GM18868 (cell line): ENCODE data around the gene ESYT3.
A peak's percentile ranks its signal among the peaks of the same experiment; 100 is the strongest.
"Not testable (repeated sequence)": the region's sequence is repeated elsewhere in the genome, so short reads cannot be mapped to it uniquely, and the experiment has no call there.

ENCODE experiments used
- ATAC-seq: cut with Tn5 transposase; IDR thresholded peaks from one replicate; pipeline ENCODE4 v1.9.1; 2021; ENCODE audit warnings: mild to moderate bottlenecking, moderate library complexity; ENCODE audit not compliant: unreplicated experiment

The ESYT3 gene

DNA sequence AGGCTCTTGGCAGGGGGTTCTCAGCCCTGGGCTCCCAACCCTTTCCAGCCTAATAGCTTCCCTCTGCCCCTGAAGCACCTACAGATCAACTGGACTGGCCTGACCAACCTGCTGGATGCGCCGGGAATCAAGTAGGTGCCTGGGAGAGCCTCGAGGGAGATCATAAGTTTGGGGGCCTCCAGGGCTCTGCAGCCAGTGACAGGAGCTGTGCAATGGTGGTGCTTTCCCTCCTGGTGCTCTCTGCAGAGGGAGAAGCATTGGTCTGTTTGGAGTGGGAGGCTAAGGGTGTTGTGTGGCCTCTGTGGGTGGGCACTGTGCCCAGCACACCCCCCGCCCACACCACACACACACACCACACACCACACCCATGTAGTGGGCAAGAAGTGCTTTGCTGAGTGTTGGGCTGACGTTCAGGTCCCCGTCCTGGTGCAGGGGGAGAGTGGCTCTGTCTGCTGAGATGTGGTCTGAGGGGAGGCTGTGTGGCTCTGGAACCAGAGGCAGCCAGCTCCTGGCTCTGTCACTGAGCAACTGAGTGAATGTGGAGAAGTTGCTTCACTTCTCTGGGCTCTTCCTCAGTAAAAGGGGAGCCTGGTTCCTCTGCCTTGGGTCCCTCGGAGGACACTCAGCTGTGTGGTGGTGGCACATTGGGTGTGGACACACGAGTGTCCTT lies 26.3 kb downstream of the ESYT3 start:
- no peak for ATAC-seq

DNA sequence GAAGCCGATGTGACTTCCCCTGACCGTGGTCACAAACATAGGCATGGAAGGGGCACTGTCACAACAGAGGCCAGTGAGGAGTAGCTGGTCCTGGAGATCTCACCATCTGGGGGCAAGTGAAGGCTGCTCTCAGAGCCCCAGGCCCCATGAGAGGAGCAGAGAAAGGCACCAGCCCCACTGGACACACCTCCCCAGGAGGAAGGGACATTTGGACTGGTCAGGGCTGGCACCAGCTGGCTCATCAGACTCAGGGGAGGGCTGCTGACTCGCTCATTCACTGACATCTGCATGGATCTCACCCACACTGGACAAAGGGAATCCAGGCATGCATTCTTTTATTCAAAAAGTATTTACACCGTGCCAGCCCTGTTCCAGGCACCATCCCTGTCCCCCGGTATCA lies 26.8 kb downstream of the ESYT3 start:
- no peak for ATAC-seq

DNA sequence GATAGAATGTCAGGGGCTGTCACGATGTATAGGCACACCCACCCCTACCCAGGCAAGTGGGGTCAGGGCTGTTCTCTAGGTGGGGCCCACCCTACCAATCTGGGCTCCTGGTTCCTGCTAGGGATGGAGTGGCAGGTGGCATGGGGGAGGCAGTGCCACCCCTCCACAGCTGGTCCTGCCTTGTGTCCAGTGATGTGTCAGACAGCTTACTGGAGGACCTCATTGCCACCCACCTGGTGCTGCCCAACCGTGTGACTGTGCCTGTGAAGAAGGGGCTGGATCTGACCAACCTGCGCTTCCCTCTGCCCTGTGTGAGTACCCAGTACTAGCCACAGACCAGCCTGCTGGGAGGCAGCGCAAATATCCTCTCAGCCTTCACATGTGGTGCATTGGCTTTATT lies 27.5 kb downstream of the ESYT3 start:
- ATAC-seq: no peak

DNA sequence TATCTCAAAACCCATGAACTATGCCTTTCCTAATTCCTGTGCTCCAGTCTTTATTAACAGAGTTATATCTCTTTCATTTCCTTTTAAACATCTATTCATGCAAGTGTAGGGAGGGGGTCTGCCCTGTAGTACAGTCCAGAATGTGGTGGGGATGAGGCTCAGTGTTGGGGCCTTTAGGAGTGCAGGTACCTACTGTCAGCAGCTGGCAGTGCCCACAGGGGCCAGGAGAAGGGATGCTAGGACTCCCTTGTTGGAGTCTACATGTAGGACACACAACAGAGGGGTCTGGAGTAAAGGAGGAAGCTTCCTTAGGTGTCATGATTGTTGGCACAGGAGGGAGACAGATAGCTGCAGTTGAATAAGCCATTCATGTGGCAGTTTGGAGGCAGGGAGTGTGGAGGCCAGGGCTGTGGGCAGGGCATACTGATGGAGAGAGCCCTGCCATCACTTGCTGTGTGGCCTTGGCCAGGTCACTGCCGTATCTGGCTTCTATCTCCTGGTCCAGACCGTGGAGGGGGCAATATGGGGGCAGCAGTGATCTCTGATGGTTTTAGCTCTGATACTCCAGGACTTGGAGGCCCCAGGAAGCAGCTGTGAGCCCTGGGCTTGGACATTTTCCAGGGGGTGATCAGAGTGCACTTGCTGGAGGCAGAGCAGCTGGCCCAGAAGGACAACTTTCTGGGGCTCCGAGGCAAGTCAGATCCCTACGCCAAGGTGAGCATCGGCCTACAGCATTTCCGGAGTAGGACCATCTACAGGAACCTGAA lies 29.5 kb downstream of the ESYT3 start:
- no peak for ATAC-seq

DNA sequence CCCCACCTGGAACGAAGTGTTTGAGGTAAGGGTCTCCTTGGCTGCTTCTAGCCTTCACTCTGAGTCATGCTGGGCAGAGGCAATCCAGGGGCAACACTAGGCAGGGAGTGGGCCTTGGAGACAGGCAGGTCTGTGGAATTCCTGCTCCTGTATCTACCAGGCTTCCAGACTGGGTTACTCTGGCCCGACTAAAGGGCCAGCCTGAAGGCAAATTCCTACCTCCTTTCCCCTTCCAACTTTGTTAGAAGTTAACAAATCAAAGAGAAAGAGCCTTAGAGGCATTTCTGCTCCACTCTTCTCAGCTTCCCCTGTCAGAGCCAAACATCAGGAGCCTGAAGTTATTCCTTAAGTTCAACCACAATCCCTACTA lies 30.1 kb downstream of the ESYT3 start:
- ATAC-seq: no peak

DNA sequence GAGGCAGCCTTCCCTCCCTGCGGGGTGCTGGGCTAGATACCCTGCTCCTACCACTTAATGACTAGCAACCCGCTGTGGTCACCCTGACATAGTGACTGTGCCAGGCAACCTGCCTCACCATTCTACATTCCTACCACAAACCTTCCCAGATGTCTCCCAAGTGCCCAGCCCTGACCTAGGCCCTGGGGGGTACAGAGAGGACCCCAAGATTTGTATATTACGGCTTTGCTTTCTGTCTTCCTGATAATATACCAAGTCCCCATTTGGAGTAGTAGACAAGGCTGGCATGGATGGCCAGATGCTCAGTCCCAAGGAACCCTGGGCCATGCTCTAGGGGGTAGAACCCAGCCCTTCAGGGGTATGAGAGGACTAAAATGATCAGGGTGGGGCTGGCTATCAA lies 31.0 kb downstream of the ESYT3 start:
- no peak for ATAC-seq

DNA sequence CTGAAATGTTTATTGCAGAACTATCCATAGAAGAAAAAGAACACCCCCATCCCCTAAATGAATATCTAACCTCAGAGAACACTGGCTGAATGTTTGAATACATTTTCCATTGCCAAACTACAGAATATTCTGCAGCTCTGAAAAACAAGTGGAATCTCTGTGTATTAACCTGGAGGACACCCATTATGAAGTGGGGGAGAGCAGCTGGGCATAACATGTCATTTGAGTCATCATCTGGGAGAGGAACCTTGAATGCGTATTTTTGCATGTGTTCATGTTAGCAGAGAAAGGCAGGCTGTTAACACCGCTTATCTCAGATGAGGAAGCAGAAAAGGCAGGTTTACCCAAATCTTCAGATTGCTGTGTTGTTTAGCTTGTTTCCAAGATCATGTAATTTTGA lies 31.5 kb downstream of the ESYT3 start:
- ATAC-seq: no peak

DNA sequence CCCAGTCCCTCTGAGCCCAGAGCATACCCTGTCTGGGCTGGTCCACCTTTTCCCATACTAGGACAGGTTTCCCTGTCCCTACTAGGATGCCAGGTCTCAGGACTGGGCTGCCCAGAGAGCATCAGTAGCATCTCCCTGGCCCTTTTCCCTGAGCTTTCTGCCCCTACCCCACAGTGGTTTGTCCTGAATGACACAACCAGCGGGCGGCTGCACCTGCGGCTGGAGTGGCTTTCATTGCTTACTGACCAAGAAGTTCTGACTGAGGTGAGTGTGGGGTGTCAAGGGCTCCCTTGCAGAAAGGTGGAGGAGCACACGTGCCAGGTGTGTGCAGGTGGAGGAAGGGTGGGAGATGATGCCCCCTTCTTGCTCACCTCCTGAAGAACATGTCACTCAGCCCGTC lies 33.5 kb downstream of the ESYT3 start:
- ATAC-seq: no peak

DNA sequence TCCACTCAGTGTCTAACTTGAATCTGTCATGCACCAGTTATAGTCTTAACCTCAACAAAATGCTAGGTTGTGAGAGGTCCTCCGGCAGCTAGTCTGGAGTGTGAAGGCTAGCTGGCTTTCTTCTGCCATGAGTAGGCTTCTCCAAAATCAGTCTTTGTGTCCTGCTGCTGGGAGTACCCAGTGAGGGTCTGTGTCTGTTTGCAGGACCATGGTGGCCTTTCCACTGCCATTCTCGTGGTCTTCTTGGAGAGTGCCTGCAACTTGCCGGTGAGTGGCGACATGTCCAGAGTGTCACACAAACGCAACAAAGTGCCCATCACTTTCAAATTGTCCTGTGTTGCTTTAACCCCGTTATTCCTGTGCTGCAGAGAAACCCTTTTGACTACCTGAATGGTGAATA lies 34.0 kb downstream of the ESYT3 start:
- ATAC-seq: no peak

DNA sequence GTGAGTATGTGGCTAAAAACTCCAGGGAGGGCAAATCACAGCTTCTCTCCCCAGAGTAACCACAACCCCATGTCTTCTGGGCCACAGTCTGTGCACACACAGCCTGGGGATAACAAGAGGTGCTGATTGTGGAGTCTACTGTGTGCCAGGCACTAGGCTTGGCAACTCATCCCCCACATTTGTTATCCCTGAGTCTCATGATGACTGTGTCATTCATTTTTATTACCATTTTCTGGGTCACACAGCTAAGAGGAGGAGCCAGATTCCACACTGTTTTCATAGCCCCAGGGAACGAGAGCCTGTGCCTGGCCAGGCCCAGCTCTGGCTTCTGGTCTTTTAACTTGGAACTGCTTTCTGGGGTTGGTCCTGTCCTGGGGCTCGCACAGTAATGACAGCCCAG lies 34.5 kb downstream of the ESYT3 start:
- no peak for ATAC-seq

DNA sequence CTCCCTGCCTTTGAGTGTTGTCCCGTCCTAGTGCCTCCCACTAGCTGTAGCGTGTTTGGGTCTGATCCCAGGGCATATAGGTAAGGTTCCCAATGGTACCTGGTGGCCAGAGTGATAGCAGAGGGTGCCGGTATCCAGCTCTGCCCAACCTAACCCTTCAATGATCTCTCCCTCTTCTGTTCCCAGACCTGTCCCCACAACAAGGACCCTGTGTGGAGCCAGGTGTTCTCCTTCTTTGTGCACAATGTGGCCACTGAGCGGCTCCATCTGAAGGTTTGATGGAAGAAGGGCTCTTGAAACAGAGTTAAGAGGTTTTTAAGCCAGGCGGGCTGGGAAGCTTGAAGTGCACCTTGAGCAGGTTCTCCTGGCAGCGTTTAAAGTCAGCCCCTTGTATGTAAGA lies 35.5 kb downstream of the ESYT3 start:
- no peak for ATAC-seq

DNA sequence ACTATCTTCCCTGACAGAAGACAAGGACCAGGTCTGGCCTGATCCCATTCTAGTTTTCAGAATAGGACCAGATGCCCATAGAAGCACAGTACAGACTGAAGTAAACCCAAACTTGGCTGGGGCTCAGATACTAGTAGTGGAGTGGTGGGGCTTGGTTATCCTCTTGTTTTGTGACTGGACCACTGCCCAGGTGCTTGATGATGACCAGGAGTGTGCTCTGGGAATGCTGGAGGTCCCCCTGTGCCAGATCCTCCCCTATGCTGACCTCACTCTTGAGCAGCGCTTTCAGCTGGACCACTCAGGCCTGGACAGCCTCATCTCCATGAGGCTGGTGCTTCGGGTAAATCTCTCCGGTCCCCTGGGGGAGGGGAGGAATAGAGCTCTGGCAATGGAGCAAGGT lies 36.3 kb downstream of the ESYT3 start:
- ATAC-seq: no peak

DNA sequence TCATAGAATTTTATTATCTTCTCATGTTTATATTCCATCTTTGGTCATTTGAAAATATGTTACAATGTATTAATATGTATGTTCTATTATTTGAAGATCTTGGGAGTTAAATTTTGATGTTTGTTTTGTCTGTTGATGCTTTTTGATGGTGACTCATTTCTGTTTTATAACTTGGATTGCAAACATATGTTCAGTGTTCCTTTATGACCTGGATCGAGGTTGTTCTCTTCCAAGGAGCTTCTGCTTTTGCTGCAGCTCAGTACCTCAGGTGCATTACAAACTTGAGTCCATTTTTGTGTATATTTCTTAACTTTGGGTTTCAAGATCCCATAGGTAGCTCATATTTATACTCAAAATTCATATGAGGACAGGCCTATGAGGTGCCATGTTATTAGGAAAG lies 37.1 kb downstream of the ESYT3 start:
- no peak for ATAC-seq

DNA sequence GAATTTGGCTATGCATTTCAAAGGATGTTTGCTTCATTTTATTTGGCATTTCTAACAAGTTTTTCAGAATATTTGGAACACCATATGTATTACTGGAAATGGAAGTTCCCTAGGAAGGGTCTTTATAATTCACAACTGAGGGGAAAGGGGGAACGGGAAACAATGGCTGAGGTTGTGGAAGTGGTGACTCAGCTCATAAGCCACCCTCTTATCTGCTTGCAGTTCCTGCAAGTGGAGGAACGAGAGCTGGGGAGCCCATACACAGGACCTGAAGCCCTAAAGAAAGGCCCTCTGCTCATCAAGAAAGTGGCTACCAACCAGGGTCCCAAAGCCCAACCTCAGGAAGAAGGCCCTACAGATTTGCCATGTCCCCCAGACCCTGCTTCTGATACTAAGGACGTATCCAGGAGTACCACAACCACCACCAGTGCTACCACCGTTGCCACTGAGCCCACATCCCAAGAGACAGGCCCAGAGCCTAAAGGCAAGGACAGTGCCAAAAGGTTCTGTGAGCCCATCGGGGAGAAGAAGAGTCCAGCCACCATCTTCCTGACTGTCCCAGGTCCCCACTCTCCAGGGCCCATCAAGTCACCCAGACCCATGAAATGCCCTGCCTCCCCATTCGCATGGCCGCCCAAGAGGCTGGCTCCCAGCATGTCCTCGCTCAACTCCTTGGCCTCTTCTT lies 37.9 kb downstream of the ESYT3 start:
- no peak for ATAC-seq

DNA sequence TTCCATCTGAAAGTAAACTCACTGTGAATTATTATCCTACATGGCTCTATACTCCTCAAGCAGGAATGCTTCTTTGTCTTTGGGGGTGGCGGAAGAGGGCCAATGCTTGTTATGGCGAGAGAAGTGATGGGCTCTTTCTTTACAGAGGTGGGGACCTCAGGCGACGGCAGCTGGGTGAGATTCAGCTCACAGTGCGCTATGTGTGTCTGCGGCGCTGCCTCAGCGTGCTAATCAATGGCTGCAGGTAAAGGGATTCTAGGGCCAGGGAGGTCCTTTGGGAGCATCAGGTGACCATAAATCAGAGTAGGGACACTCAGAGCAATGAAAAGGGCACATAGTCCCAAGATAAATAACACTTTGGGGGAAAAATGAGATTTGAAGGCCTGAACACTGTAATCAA lies 39.0 kb downstream of the ESYT3 start:
- no peak for ATAC-seq

DNA sequence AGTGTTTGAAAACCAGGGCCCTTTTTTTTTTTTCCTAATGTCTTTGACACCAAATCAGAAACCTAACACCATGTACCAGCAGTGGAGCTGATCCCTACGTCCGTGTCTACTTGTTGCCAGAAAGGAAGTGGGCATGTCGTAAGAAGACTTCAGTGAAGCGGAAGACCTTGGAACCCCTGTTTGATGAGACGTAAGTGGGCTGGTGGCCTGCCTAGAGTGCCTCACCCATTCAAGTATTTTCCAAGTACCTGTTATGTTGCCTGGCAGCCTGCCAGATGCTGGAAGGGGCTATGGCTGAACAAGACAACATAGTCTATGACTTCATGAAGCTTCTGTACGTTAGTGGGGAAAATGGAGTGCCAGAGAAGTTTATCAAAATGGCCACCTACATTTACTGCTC lies 39.7 kb downstream of the ESYT3 start:
- no peak for ATAC-seq

DNA sequence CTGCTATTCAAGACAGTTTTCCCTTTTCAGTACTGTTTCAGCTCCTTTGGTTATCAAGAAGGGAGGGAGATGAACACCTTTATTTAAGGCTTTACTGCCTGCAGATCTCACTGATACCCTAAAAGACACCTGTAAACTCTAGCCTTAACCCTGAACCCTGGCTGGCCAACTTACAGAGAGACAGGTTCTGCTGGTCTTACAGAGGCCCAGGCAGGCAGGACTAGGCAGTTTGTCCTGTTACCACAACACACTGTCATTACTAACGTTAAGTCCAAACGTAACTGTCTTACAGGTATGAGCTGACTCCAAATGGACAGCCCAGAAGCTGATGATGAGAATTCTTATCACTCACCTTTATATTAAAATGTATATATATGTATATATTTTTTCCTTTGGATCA lies 42.1 kb downstream of the ESYT3 start:
- ATAC-seq: no peak

DNA sequence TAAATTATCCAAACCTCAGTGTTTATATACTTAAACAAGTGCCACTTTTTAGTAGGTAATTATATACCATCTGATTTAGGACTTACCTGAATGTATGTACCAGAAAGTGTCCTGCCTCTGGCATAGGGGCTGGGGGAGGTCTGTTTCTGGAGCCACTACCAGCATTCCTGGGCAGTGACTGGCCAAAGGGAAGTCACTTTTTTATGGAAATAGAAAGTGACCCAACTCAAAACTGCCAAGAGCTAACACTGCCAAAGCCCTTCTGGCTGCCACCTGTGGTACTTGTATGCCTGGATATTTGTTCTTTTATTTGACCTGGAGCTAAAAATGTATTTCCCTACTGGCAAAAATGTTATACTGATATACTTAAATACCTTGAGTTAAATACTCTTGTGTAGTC lies 42.7 kb downstream of the ESYT3 start:
- ATAC-seq: no peak

DNA sequence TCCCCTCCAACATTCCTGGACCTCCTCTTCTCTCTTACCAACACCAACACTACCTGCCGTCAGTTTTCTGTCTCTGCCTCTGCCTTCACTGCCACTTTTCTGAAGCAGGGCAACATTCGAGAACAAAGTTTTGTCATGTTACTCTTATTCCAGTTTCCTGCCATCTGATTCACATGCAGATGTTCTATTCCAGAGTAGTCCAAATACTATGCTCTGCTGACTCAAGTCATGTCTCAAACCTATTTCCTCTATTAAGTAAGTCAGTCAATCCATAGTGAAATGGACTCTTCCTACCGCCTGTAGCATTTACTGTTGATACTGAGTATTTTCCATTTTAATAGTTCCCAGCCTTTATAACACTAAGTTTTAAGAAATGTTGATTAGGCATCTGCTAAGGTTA lies 43.4 kb downstream of the ESYT3 start:
- no peak for ATAC-seq

DNA sequence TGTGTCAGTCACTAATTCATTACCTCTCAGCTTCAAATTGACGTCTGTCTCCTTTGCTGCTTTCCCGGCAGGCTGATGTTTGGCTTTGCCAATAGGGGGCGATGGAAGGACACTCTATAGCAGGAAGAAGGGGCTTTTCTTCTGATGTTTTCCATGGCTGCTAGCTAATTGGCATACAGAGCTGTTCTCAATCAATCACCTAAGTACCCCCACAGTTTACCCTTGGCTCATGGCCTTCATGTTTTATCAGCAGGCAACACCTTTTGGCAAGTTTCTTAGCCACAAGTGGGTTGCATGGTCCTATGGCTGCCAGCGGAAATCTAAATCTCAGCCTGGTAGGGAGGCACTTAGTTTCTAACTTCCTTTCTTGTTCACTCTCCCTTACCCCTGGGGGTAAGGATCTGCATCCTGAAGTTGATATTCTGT lies 45.0 kb downstream of the ESYT3 start:
- peak; percentile 64 for ATAC-seq

DNA sequence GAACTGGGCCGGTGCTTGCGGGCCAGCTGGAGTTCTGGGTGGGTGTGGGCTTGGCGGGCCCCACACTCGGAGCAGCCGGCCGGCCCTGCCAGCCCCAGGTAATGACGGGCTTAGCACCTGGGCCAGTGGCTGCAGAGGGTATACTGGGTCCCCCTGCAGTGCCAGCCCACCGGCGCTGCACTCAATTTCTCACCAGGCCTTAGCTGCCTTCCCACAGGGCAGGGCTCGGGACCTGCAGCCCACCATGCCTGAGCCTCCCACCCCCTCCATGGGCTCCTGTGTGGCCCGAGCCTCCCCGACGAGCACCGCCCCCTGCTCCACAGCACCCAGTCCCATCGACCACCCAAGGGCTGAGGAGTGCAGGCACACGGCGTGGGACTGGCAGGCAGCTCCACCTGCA lies 50.3 kb downstream of the ESYT3 start:
- ATAC-seq: not testable (repeated sequence)

DNA sequence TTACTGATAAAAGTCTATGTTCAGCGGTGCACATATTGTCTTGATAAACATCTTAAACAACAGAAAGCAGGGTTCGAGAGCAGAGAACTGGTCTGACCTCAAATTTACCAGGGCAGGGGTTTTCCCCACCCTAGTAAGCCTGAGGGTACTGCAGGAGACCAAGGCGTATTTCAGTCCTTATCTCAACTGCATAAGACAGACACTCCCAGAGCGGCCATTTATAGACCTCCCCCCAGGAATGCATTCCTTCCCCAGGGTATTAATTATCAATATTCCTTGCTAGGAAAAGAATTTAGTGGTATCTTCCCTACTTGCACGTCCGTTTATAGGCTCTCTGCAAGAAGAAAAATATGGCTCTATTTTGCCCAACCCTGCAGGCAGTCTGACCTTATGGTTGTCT lies 52.2 kb downstream of the ESYT3 start:
- not testable (repeated sequence) for ATAC-seq
